ENCODE measurements around the gene KRTAP12-3. TPM values are rescaled to one million over a fixed set of nuclear protein-coding genes. Genes with fewer than 3 reads are reported as not detected.
"Not testable (repeated sequence)": the region's sequence is repeated elsewhere in the genome, so short reads cannot be mapped to it uniquely, and the experiment has no call there.

The KRTAP12-3 gene
- total and polyA plus RNA-seq, 8 donors, result not detected

GRCh38 chr21:44658913-44659595 is 1.3 kb downstream of the KRTAP12-3 start:
- Histone ChIP-seq H3K36me3 (no peaks in the 10 kb centered on the region), H3K27ac (no peak overlapping the region), H3K27me3 (peaks cover 0 to 15% (median 0%) of the 10 kb centered on the region in 4 donors), H3K4me3 (no peak overlapping the region), H3K9me3 (no peaks in the 10 kb centered on the region), H3K4me1 (no peaks in the 10 kb centered on the region)
- no peak for ATAC-seq
- 36 to 37% methylated on average over 11 of the region's 11 CpGs for WGBS, 2 donors
- intact Hi-C loops (cut with DNase I), result no loop called here
- no peak for FAIRE-seq
- DNase-seq, result no peak
- no peak for TF ChIP-seq CTCF (IDR thresholded peaks at IDR 0.05)

DNA sequence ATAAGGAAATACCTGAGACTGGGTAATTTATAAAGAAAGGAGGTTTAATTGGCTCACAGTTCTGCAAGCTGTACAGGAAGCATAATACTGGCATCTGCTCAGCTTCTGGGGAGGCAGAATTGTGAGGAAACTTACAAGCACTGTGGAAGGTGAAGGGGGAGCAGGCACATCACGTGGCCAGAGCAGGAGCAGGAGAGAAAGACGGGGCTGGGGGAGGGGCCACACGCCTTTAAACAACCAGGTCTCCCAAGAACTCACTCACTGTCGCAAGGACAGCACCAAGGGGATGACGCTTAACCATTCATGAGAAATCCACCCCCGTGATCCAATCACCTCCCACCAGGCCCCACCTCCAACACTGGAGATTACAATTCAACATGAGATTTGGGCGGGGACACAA is 3.8 kb downstream of the KRTAP12-3 start:
- H3K27me3 ChIP-seq, result peaks cover 0 to 15% (median 0%) of the 10 kb centered on the region in 4 donors
- not testable (repeated sequence) for FAIRE-seq

DNA sequence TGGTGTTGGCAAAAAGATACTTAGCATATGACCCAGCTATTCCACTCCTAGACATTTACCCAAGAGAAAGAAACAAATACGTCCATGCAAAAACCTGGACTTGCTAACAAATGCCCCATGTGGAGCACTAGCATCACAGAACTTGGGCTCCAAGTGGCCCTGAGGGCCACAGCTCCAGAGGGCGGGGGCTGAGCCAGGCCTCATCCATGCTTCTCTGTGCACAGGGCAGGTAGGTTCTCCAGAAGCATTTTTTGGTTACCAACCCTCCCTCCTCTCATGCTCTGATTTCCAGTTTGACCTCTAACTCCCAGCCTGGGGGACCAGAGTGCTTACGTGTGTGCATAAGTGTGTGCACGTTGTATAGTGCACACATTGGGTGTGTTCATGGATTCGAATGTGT is 7.0 kb downstream of the KRTAP12-3 start:
- H3K27ac ChIP-seq, result no peak overlapping the region
- FAIRE-seq, result no peak
- intact Hi-C loops (cut with DNase I), result no loop called here
- no peak for DNase-seq
- H3K27me3 ChIP-seq, result peaks cover 0 to 7% (median 0%) of the 10 kb centered on the region in 4 donors
- H3K4me3 ChIP-seq, result no peak overlapping the region
- no peaks in the 10 kb centered on the region for H3K9me3 ChIP-seq
- H3K4me1 ChIP-seq, result no peaks in the 10 kb centered on the region
- TF ChIP-seq CTCF (IDR thresholded peaks at IDR 0.05), result no peak
- no peaks in the 10 kb centered on the region for H3K36me3 ChIP-seq
- WGBS, 2 donors, result 59 to 80% methylated on average over 5 of the region's 5 CpGs
- ATAC-seq, result no peak

More for the DNA sequence above, 3.8 kb downstream of the KRTAP12-3 start:
- ATAC-seq; H3K4me3 ChIP-seq; intact Hi-C loops (cut with DNase I); H3K9me3 ChIP-seq; H3K27ac ChIP-seq; H3K36me3 ChIP-seq; DNase-seq; H3K4me1 ChIP-seq: not testable (repeated sequence)
- WGBS, 2 donors, result 51 to 59% methylated on average over 7 of the region's 7 CpGs

DNA sequence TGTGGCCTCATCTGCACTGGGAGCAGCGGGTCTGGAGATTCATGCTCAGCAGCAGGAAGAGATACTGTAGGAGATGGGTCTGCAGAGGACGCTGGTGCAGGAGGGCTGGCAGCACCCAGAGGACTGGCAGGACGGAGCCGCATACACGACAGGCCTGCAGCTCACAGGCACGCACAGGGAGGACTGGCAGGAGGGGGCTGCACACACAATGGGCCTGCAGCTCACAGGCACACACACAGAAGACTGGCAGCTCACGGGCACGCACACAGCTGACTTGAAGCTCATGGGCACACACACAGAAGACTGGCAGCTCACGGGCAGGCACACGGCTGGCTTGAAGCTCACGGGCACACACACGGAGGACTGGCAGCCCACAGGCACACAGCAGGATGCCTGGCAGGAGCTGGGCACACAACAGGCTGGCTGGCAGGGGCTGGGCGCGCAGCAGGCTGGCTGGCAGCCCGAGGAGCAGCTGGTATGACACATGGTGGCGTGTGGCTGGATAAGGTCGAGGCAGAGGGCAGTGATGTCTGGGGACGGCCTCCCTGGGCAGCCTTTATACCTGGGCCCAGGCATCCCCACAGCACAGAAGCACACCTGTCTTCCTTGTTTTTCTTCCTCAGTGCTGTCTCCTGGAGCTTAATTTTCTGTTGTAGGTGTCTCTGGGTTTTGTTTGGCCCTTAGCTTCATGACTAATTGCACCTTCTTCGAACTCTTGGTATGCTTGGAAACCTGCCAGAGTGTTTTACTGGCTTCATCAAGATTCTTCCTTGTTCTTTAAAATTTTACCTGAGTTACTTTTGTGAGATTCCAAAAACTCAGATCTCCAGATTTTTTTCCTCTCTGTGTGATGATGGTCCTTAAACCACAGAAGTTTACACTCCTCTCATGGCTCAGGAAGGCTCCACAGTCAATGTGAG is 8.9 kb downstream of the KRTAP12-3 start, which contains the start of gene KRTAP12-2:
Gene KRTAP12-2 (minus strand): TSS at position 527 of the 920 bp plus-strand sequence. CDS start 41 bp downstream, at position 486.
- TF ChIP-seq CTCF (IDR thresholded peaks at IDR 0.05), result no peak
- ATAC-seq (no peak), DNase-seq (no peak), FAIRE-seq (no peak)
- Histone ChIP-seq H3K27ac (no peak within 1 kb of the TSS), H3K36me3 (no peaks in the 10 kb centered on the region), H3K27me3 (peaks cover 0 to 6% (median 0%) of the 10 kb centered on the region in 4 donors), H3K9me3 (no peaks in the 10 kb centered on the region), H3K4me3 (no peak within 1 kb of the TSS), H3K4me1 (no peaks in the 10 kb centered on the region)
- 44 to 54% methylated on average over 19 of the region's 19 CpGs for WGBS, 2 donors
- intact Hi-C loops (cut with DNase I), result no loop called here

DNA sequence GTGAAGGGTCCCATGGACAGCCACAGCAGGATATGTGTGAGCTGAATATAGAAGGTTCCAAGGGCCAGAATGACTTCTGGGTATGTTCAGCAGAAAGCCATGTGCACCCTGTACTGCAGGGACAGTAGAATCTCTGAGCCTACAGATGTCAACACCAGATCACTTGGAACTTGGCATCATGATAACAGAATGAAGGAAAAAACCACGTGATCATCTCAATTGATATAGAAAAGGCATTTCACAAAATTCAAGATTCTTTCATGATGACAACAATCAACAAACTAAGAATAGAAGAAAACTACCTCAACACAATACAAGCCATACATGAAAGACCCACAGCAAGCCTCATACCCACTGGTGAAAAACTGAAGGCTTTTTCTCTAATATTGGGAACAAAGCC is 9.9 kb downstream of the KRTAP12-3 start:
- no peak for DNase-seq
- FAIRE-seq, result no peak
- intact Hi-C loops (cut with DNase I), result no loop called here
- no peak overlapping the region for H3K27ac ChIP-seq
- WGBS, 2 donors, result 47 to 55% methylated on average over 1 of the region's 1 CpG
- TF ChIP-seq CTCF (IDR thresholded peaks at IDR 0.05), result no peak
- H3K4me1 ChIP-seq, result no peaks in the 10 kb centered on the region
- no peak for ATAC-seq
- H3K4me3 ChIP-seq, result no peak overlapping the region
- no peaks in the 10 kb centered on the region for H3K9me3 ChIP-seq
- peaks cover 0 to 6% (median 0%) of the 10 kb centered on the region in 4 donors for H3K27me3 ChIP-seq
- H3K36me3 ChIP-seq, result no peaks in the 10 kb centered on the region
